Stomach (tissue), 9 donors: Measurements from ENCODE around the gene TMEM119. TPM values are rescaled to one million over a fixed set of nuclear protein-coding genes. Genes with fewer than 3 reads are reported as not detected.

Experiments used
- DNase-seq, 2 donors: peaks; one replicate each; pipeline versions ENCODE4 v3.0.0 to v3.0.0-alpha.2; 2013 to 2019
- H3K27ac ChIP-seq, 5 donors: fragments of 200-600 bp in 4 of 5; sonication (generic) in 4 of 5; one replicate each; pipeline ENCODE4 v1.5.1; 2013 to 2019; ENCODE audit warnings: mild to moderate bottlenecking in 1 of 5, moderate library complexity in 1 of 5
- H3K27me3 ChIP-seq, 3 donors: fragments of 200-600 bp; sonication (generic); one replicate each; pipeline ENCODE4 v1.5.1; 2017 to 2019; ENCODE audit warnings: mixed run types in 1 of 3
- H3K36me3 ChIP-seq, 4 donors: fragments of 200-600 bp; sonication (generic); 1 replicate in 3 of 4; 2 replicates in 1 of 4; pipeline ENCODE4 v1.5.1; 2016 to 2019
- H3K4me1 ChIP-seq, 4 donors: fragments of 200-600 bp; sonication (generic); one replicate each; pipeline ENCODE4 v1.5.1; 2016 to 2019
- H3K4me3 ChIP-seq, 4 donors: fragments of 200-600 bp; sonication (generic) in 3 of 4; one replicate each; pipeline ENCODE4 v1.5.1; 2016 to 2019; ENCODE audit warnings: mild to moderate bottlenecking in 1 of 4
- H3K9me3 ChIP-seq, 4 donors: fragments of 200-600 bp; sonication (generic); one replicate each; pipeline ENCODE4 v1.5.1; 2016 to 2019
- EP300 ChIP-seq: sonication (generic); formaldehyde crosslinking; IDR thresholded peaks from one replicate; pipeline ENCODE4 v1.6.1; 2017; ENCODE audit warnings: antibody characterized with exemption
- POLR2A ChIP-seq, 4 donors: fragments of 450-650 bp; IDR thresholded peaks; one replicate each; pipeline ENCODE4 v1.6.1; 2016; ENCODE audit warnings: antibody characterized with exemption in 4 of 4, control low read depth in 2 of 4, mild to moderate bottlenecking in 1 of 4, moderate library complexity in 1 of 4
- POLR2AphosphoS5 ChIP-seq, 3 donors: sonication (generic); formaldehyde crosslinking; IDR thresholded peaks; one replicate each; pipeline ENCODE4 v1.6.1; 2016; ENCODE audit warnings: antibody characterized with exemption in 3 of 3
- WGBS, 5 donors: extraction: QIAGEN DNeasy Blood & Tissue Kit in 3 of 5; methylation state at CpG; one replicate each; pipeline versions ENCODE4 v1.1.5 to v1.1.7; 2013 to 2018; 5-methylcytosine and 5-hydroxymethylcytosine counted together
- intact Hi-C: fragments of 100-400 bp; cut with DNase I; formaldehyde crosslinking; loops from one replicate; pipeline ENCODE4 v1.15.1; 2023; ENCODE audit warnings: low total_unique reads
- polyA plus RNA-seq, 3 donors: library from polyadenylated mRNA; stranded (reverse); fragments of 200-250 nt; gene quantifications; one replicate each; pipeline ENCODE4 v1.2.3, GENCODE V29; 2013
- total RNA-seq, 5 donors: library from RNA; depleted of rRNA; stranded (reverse); fragments of >200 nt; gene quantifications; one replicate each; pipeline versions ENCODE4 v1.1.0 to v1.2.3, GENCODE V29; 2014 to 2016
- TF ChIP-seq, protein P1 (sequence below), 7 experiments: fragments of 450-650 bp in 4 of 7; fragments of 200-600 bp in 3 of 7; sonication (generic) in 3 of 7; IDR thresholded peaks; one replicate each; pipeline ENCODE4 v1.5.1; 2016 to 2019; ENCODE audit warnings: antibody characterized with exemption in 7 of 7, control low read depth in 2 of 7, mild to moderate bottlenecking in 1 of 7
- donor health status: healthy with polysubstance abuse.
- donor health status: Bipolar disorder and iron deficiency.
- donor health status: healthy.

TMEM119 gene
- total and polyA plus RNA-seq, 8 donors = 0.45 to 17.1 (median 11.2) TPM; not detected in 1

DNA sequence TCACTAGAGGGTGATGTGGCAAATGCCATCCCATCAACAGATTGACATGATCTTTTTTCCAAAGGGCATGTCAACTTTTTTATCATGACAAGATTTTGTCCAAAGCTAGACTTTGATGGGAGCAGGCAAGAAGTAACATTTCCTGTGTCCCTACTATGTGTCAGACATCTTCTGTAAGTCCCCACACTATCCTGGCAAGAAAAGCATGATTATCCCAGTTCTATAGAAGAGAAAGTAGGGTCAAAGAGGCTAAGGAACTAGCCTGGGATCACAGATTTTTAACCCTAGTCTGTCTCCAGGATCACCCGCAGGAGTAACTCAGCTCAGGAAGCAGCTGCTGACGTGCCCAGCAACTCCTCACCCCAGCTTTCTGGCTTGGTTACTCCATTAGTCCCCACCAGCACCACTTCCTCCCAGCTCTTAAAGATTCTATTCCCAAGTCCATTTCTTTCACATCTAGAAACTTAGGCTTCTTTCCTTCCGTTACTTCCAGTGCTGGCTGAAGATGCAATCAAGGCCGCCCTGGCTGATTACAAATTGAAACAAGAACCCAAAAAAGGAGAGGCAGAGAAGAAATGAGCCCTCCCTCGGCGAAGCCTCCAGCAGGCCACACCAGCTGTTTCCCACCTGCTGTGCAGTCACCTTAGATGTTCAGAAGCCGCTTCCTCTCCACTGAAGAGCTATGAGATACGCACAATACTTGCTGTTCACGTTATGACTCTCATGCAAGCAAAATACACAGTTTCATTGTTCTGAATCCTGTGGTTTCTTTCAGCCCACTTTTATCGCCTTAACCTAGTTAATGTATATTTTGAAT is 29.3 kb downstream of the TMEM119 start:
- peaks cover 33 to 65% (median 61%) of the 10 kb centered on the region in 4 donors for H3K36me3 ChIP-seq
- WGBS, 5 donors = 71 to 79% (median 74%) methylated on average over 10 of the region's 10 CpGs
- H3K9me3 ChIP-seq = no peaks in the 10 kb centered on the region
- DNase-seq = peak in 1 of 2 donors; percentile 64
- H3K4me3 ChIP-seq = no peak overlapping the region
- no peak for TF ChIP-seq POLR2A (IDR thresholded peaks at IDR 0.05)
- TF ChIP-seq, protein P1, sequence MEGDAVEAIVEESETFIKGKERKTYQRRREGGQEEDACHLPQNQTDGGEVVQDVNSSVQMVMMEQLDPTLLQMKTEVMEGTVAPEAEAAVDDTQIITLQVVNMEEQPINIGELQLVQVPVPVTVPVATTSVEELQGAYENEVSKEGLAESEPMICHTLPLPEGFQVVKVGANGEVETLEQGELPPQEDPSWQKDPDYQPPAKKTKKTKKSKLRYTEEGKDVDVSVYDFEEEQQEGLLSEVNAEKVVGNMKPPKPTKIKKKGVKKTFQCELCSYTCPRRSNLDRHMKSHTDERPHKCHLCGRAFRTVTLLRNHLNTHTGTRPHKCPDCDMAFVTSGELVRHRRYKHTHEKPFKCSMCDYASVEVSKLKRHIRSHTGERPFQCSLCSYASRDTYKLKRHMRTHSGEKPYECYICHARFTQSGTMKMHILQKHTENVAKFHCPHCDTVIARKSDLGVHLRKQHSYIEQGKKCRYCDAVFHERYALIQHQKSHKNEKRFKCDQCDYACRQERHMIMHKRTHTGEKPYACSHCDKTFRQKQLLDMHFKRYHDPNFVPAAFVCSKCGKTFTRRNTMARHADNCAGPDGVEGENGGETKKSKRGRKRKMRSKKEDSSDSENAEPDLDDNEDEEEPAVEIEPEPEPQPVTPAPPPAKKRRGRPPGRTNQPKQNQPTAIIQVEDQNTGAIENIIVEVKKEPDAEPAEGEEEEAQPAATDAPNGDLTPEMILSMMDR (IDR thresholded peaks at IDR 0.05) = no peak
- TF ChIP-seq POLR2AphosphoS5 (IDR thresholded peaks at IDR 0.05) = no peak
- no peak for TF ChIP-seq EP300
- H3K27ac ChIP-seq = peak overlapping the region in 4 of 5 donors; percentile 25 to 83 (median 58)
- no peaks in the 10 kb centered on the region for H3K27me3 ChIP-seq
- H3K4me1 ChIP-seq = peaks cover 8 to 54% (median 24%) of the 10 kb centered on the region in 4 donors
- intact Hi-C loops = loop anchor here (5.0 to 10.0 kb wide), 2 partner anchors 54 to 236 kb away; no protein-coding TSS in a partner anchor

DNA sequence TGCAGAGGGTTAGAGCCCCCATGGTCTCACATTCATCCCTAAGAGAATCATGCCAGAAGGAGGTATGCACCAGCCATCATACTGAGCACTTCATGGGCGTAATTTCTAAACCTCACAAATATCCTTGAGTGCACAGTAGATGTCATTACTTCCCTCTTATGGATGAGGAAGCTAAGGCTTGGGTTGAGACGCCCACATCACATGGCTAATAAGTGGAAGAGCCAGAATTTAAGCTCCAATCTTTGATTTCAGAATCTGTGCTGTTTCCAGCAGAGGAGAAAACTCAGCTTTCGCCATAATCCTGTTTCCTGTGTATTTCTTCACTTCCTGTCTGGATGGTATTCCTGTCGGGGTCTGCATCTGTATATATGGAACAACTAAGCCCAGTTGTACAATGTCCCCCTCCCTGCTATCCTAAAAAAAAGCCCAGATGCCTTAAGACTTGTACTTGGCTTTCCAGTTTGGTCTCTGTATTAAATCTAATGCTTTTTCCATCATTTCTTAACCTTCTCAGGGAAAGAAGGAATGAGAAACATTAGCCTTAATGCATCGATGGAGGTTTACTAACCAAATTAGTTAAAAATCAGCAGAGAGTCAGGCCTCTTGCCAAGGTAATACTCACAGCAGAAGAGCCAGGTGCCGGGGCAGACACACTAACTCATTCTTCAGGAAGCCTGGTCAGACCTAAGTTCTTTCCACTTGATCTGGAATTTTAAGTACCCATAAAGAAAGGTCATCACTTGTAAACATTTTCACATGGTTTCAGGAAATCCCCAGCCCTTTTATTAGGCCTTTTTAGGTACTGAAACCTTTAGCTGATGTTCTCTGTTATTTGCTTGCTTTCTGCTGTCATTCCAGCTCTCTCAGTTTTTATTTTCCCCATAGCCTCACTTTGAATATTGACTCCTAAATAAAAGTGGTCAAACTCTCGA is 30.2 kb downstream of the TMEM119 start:
- Histone ChIP-seq H3K36me3 (peaks cover 33 to 65% (median 61%) of the 10 kb centered on the region in 4 donors), H3K4me1 (peaks cover 8 to 60% (median 31%) of the 10 kb centered on the region in 4 donors), H3K9me3 (no peaks in the 10 kb centered on the region), H3K4me3 (no peak overlapping the region), H3K27me3 (no peaks in the 10 kb centered on the region), H3K27ac (peak overlapping the region in 3 of 5 donors; percentile 63 to 96 (median 83))
- WGBS, 5 donors = 55 to 72% (median 63%) methylated on average over 7 of the region's 7 CpGs
- DNase-seq = no peak
- intact Hi-C loops = loop anchor here (5.0 to 10.0 kb wide), 2 partner anchors 55 to 237 kb away; no protein-coding TSS in a partner anchor
- TF ChIP-seq EP300 (no peak), POLR2A (IDR thresholded peaks at IDR 0.05) (no peak), POLR2AphosphoS5 (IDR thresholded peaks at IDR 0.05) (no peak)
- TF ChIP-seq, protein P1 (IDR thresholded peaks at IDR 0.05) = no peak

DNA sequence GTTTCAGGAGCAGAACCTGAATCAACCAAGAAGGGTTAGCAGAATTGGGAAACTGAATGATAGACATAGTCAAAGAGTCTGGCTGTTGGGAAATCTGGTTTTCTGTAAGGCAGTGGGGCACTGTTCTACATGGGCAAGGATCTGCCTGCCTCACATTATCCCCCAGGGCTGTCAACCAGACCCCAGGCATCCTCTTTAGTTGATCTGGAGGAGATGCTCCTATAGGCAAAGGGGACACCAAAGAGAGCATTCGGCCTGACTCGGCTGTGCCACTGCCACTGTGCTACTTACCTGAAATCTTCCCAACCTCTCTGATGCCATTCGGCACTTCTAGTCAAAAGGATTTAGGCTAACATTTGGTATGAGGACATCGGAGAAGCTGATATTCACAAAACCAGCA is 31.4 kb downstream of the TMEM119 start:
- Histone ChIP-seq H3K9me3 (no peaks in the 10 kb centered on the region), H3K27ac (peak overlapping the region in 4 of 5 donors; percentile 37 to 96 (median 73)), H3K4me3 (no peak overlapping the region), H3K4me1 (peaks cover 15 to 66% (median 38%) of the 10 kb centered on the region in 4 donors), H3K27me3 (no peaks in the 10 kb centered on the region), H3K36me3 (peaks cover 33 to 65% (median 61%) of the 10 kb centered on the region in 4 donors)
- intact Hi-C loops = loop anchor here (5.0 to 10.0 kb wide), 2 partner anchors 56 to 238 kb away; no protein-coding TSS in a partner anchor
- TF ChIP-seq POLR2A (IDR thresholded peaks at IDR 0.05) (no peak), EP300 (no peak), POLR2AphosphoS5 (IDR thresholded peaks at IDR 0.05) (no peak)
- TF ChIP-seq, protein P1 (IDR thresholded peaks at IDR 0.05) = no peak
- no peak for DNase-seq
- WGBS, 5 donors = 90 to 97% (median 94%) methylated on average over 4 of the region's 4 CpGs

DNA sequence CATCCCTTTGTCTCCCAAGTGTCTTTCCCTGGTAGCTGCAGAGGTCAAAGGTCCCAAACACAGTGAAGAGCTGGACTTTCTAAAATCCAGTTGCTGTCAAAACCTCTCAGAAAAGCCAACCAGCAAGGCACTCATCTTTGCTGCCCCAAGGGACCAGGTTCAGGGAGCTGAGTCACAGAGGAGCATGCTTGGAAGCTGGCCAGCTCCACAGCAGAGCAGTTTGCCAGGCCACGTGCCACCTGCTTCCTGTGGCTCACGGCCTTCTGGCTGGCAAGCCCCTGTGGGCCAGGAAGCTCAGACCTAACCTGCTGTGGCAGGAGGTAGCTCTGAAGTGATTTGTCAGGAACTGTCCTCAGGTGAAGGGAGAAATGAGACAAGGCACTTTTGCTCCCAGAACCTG is 31.9 kb downstream of the TMEM119 start:
- TF ChIP-seq POLR2AphosphoS5 (IDR thresholded peaks at IDR 0.05) (peak in 1 of 3 donors; percentile 58), POLR2A (IDR thresholded peaks at IDR 0.05) (no peak)
- peaks cover 33 to 65% (median 61%) of the 10 kb centered on the region in 4 donors for H3K36me3 ChIP-seq
- peak overlapping the region in 4 of 5 donors; percentile 37 to 96 (median 73) for H3K27ac ChIP-seq
- peaks cover 15 to 66% (median 39%) of the 10 kb centered on the region in 4 donors for H3K4me1 ChIP-seq
- no peaks in the 10 kb centered on the region for H3K9me3 ChIP-seq
- no peaks in the 10 kb centered on the region for H3K27me3 ChIP-seq
- DNase-seq = peak in 1 of 2 donors; percentile 86
- 0 to 13% (median 3%) methylated on average over 2 of the region's 2 CpGs for WGBS, 5 donors
- intact Hi-C loops = loop anchor here (5.0 to 10.0 kb wide), 2 partner anchors 56 to 239 kb away; no protein-coding TSS in a partner anchor
- H3K4me3 ChIP-seq = no peak overlapping the region
